ENCODE data around the gene TCP11X2. TPM values are rescaled to one million over a fixed set of nuclear protein-coding genes. Genes with fewer than 3 reads are reported as not detected.
"Not testable (repeated sequence)": the region's sequence is repeated elsewhere in the genome, so short reads cannot be mapped to it uniquely, and the experiment has no call there.

TCP11X2 gene
- total RNA-seq, 1 experiment from 2014 or later, result not detected

DNA sequence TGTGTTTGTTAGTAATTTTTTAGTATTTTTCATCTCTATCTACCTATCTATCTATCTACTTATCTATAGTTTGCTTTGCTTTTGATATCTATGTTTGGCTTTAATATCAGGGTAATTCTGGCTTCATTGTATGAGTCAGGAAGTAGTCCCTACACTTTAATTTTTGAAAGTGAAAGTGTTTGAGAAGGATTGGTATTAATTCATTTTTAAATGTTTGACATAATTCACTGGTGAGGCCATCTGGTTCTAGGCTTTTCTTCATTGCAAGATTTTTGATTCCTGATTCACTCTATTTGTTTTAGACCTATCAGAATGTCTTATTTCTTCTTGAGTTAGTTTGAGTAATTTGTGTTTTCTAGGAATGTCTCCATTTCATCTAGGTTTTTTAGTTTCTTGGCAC is 20.2 kb upstream of the TCP11X2 start:
- no peaks in the 10 kb centered on the region for H3K9me3 ChIP-seq (ENCODE audit: control insufficient read depth in 1 of 2, insufficient read depth in 1 of 2, low read depth in 1 of 2, low read length in 2 of 2)
- no peaks in the 10 kb centered on the region for H3K36me3 ChIP-seq (ENCODE audit: control insufficient read depth in 1 of 2, insufficient read depth in 2 of 2, low read length in 2 of 2)
- H3K4me1 ChIP-seq (ENCODE audit: control insufficient read depth in 1 of 2, insufficient read depth in 2 of 2, low read length in 2 of 2), result no peaks in the 10 kb centered on the region
- intact Hi-C loops (cut with micrococcal nuclease), result no loop called here
- ChIA-PET RAD21 (ENCODE audit: low non-redundant PET in 1 of 2, low total read pairs in 2 of 2, uncharacterized antibody in 2 of 2, unreplicated experiment in 2 of 2) (no interaction called here), POLR2A (no interaction called here), CTCF (no interaction called here)
- no peak overlapping the region for H3K27ac ChIP-seq (ENCODE audit: low read depth, low read length)
- no peaks in the 10 kb centered on the region for H3K9me2 ChIP-seq (ENCODE audit: insufficient read depth)
- BruUV-seq (replicated peaks), result no TSS peak
- H3K79me2 ChIP-seq (ENCODE audit: insufficient read depth, low read length), result no peaks in the 10 kb centered on the region
- ATAC-seq (no peak), DNase-seq (ENCODE audit: low read depth, low spot score) (no peak)
- TF ChIP-seq REST (IDR thresholded peaks at IDR 0.05; ENCODE audit: low read depth), result no peak
- TF ChIP-seq POLR2A (IDR thresholded peaks at IDR 0.05; ENCODE audit: borderline replicate concordance, extremely low read depth, insufficient read depth, insufficient read length), result no peak
- no peak for TF ChIP-seq SRF (IDR thresholded peaks at IDR 0.05; ENCODE audit: low read depth)
- H3K4me3 ChIP-seq (replicated peaks in 1 of 2; ENCODE audit: low read depth in 1 of 2, low read length in 2 of 2), result no peak overlapping the region
- no peak overlapping the region for H2AFZ ChIP-seq (ENCODE audit: low read depth, low read length, poor library complexity, severe bottlenecking)
- H3K9ac ChIP-seq (ENCODE audit: low read length), result no peak overlapping the region
- H3K4me2 ChIP-seq (ENCODE audit: low read length), result no peak overlapping the region
- no peaks in the 10 kb centered on the region for H3K27me3 ChIP-seq (ENCODE audit: insufficient read depth, low read length)
- no peaks in the 10 kb centered on the region for H4K20me1 ChIP-seq (ENCODE audit: insufficient read depth)

GRCh38 chrX:102478765-102479164 is 7.2 kb upstream of the TCP11X2 start:
- POLR2A ChIA-PET; H3K4me1 ChIP-seq (ENCODE audit: control insufficient read depth in 1 of 2, insufficient read depth in 2 of 2, low read length in 2 of 2); H3K9me2 ChIP-seq (ENCODE audit: insufficient read depth); H3K4me3 ChIP-seq (replicated peaks in 1 of 2; ENCODE audit: low read depth in 1 of 2, low read length in 2 of 2); BruUV-seq (replicated peaks); H3K9me3 ChIP-seq (ENCODE audit: control insufficient read depth in 1 of 2, insufficient read depth in 1 of 2, low read depth in 1 of 2, low read length in 2 of 2); H3K27ac ChIP-seq (ENCODE audit: low read depth, low read length); DNase-seq (ENCODE audit: low read depth, low spot score); H3K79me2 ChIP-seq (ENCODE audit: insufficient read depth, low read length); H3K27me3 ChIP-seq (ENCODE audit: insufficient read depth, low read length); H3K4me2 ChIP-seq (ENCODE audit: low read length); intact Hi-C loops (cut with micrococcal nuclease); RAD21 ChIA-PET (ENCODE audit: low non-redundant PET in 1 of 2, low total read pairs in 2 of 2, uncharacterized antibody in 2 of 2, unreplicated experiment in 2 of 2); CTCF ChIA-PET; H4K20me1 ChIP-seq (ENCODE audit: insufficient read depth); H3K36me3 ChIP-seq (ENCODE audit: control insufficient read depth in 1 of 2, insufficient read depth in 2 of 2, low read length in 2 of 2); H2AFZ ChIP-seq (ENCODE audit: low read depth, low read length, poor library complexity, severe bottlenecking); H3K9ac ChIP-seq (ENCODE audit: low read length): not testable (repeated sequence)
- ATAC-seq, result peak; percentile 77

- H4K20me1 ChIP-seq (ENCODE audit: insufficient read depth); intact Hi-C loops (cut with micrococcal nuclease); POLR2A ChIA-PET; H3K4me3 ChIP-seq (replicated peaks in 1 of 2; ENCODE audit: low read depth in 1 of 2, low read length in 2 of 2); H3K79me2 ChIP-seq (ENCODE audit: insufficient read depth, low read length); H3K36me3 ChIP-seq (ENCODE audit: control insufficient read depth in 1 of 2, insufficient read depth in 2 of 2, low read length in 2 of 2); CTCF ChIA-PET; H3K9ac ChIP-seq (ENCODE audit: low read length); BruUV-seq (replicated peaks); H3K4me2 ChIP-seq (ENCODE audit: low read length); H3K4me1 ChIP-seq (ENCODE audit: control insufficient read depth in 1 of 2, insufficient read depth in 2 of 2, low read length in 2 of 2); H2AFZ ChIP-seq (ENCODE audit: low read depth, low read length, poor library complexity, severe bottlenecking); RAD21 ChIA-PET (ENCODE audit: low non-redundant PET in 1 of 2, low total read pairs in 2 of 2, uncharacterized antibody in 2 of 2, unreplicated experiment in 2 of 2); H3K9me2 ChIP-seq (ENCODE audit: insufficient read depth); DNase-seq (ENCODE audit: low read depth, low spot score); H3K27ac ChIP-seq (ENCODE audit: low read depth, low read length); H3K9me3 ChIP-seq (ENCODE audit: control insufficient read depth in 1 of 2, insufficient read depth in 1 of 2, low read depth in 1 of 2, low read length in 2 of 2); H3K27me3 ChIP-seq (ENCODE audit: insufficient read depth, low read length): not testable (repeated sequence)
- peak; percentile 52; the same call in 1 of the 2 replicates for ATAC-seq
Measured at GRCh38 chrX:102470215-102470614, 1.4 kb downstream of the TCP11X2 start.

DNA sequence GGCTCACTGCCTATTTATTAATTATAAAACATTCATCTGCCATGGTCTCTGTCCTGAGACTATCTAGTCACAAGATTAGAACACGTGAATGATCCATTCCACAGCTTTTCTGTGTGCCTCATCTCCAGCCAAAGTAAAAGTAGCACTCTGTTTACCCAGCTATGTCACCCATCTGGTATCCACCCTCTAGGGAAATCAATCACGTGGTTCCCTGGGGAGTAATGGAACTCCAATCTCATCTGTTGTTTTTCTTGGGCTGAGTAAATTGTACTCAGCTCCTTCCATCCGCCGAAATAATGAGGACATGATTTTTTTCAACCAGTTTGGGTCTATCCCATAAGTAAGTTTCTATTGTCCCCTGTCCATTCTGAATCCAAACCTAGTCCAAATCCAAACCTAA is 13.0 kb downstream of the TCP11X2 start:
- H3K9me3 ChIP-seq (ENCODE audit: control insufficient read depth in 1 of 2, insufficient read depth in 1 of 2, low read depth in 1 of 2, low read length in 2 of 2); intact Hi-C loops (cut with micrococcal nuclease); H3K4me3 ChIP-seq (replicated peaks in 1 of 2; ENCODE audit: low read depth in 1 of 2, low read length in 2 of 2); H3K4me2 ChIP-seq (ENCODE audit: low read length); H3K36me3 ChIP-seq (ENCODE audit: control insufficient read depth in 1 of 2, insufficient read depth in 2 of 2, low read length in 2 of 2); H3K27me3 ChIP-seq (ENCODE audit: insufficient read depth, low read length); H3K9me2 ChIP-seq (ENCODE audit: insufficient read depth); H3K27ac ChIP-seq (ENCODE audit: low read depth, low read length); DNase-seq (ENCODE audit: low read depth, low spot score); POLR2A ChIA-PET; H3K9ac ChIP-seq (ENCODE audit: low read length); BruUV-seq (replicated peaks); H2AFZ ChIP-seq (ENCODE audit: low read depth, low read length, poor library complexity, severe bottlenecking); H3K4me1 ChIP-seq (ENCODE audit: control insufficient read depth in 1 of 2, insufficient read depth in 2 of 2, low read length in 2 of 2); RAD21 ChIA-PET (ENCODE audit: low non-redundant PET in 1 of 2, low total read pairs in 2 of 2, uncharacterized antibody in 2 of 2, unreplicated experiment in 2 of 2); CTCF ChIA-PET; H3K79me2 ChIP-seq (ENCODE audit: insufficient read depth, low read length); ATAC-seq; H4K20me1 ChIP-seq (ENCODE audit: insufficient read depth): not testable (repeated sequence)

Data from HCT116 (cell line).